ENCODE data around the gene PHACTR4.

GRCh38 chr1:28509705-28510272, 140.2 kb downstream of the PHACTR4 start:
- TF ChIP-seq CTCF (IDR thresholded peaks at IDR 0.05; ENCODE audit: insufficient read depth, low read length, poor library complexity, severe bottlenecking) = no peak
- TF ChIP-seq EZH2phosphoT487 (conservative IDR thresholded peaks at IDR 0.05; ENCODE audit: low read length) = no peak

All from SU-DHL-6 (cell line).